Parathyroid adenoma (tissue), 2 donors: ENCODE measurements around the gene ARHGDIB.

ENCODE experiments used
- H2AFZ ChIP-seq: fragments of 300-600 bp; sonication (generic); one replicate; pipeline ENCODE4 v1.7.0; 2017; ENCODE audit warnings: antibody characterized with exemption, mild to moderate bottlenecking
- H3K27ac ChIP-seq: fragments of 300-600 bp; sonication (generic); one replicate; pipeline ENCODE4 v1.7.0; 2017
- H3K27me3 ChIP-seq: fragments of 300-600 bp; sonication (generic); one replicate; pipeline ENCODE4 v1.7.0; 2017; ENCODE audit warnings: low read length; ENCODE audit not compliant: control insufficient read depth, insufficient read depth
- H3K36me3 ChIP-seq: fragments of 300-600 bp; sonication (generic); one replicate; pipeline ENCODE4 v1.7.0; 2017; ENCODE audit warnings: low read length; ENCODE audit not compliant: control insufficient read depth, insufficient read depth
- H3K4me1 ChIP-seq: fragments of 300-600 bp; sonication (generic); one replicate; pipeline ENCODE4 v1.7.0; 2017; ENCODE audit warnings: control low read depth
- H3K4me2 ChIP-seq: fragments of 300-600 bp; sonication (generic); one replicate; pipeline ENCODE4 v1.7.0; 2017; ENCODE audit warnings: low read length
- H3K4me3 ChIP-seq: fragments of 300-600 bp; sonication (generic); one replicate; pipeline ENCODE4 v1.7.0; 2017; ENCODE audit warnings: low read depth, low read length
- H3K79me2 ChIP-seq: fragments of 300-600 bp; sonication (generic); one replicate; pipeline ENCODE4 v1.7.0; 2017; ENCODE audit warnings: control low read depth
- H3K9ac ChIP-seq: fragments of 300-600 bp; sonication (generic); one replicate; pipeline ENCODE4 v1.7.0; 2017; ENCODE audit warnings: mild to moderate bottlenecking
- H3K9me3 ChIP-seq: fragments of 300-600 bp; sonication (generic); one replicate; pipeline ENCODE4 v1.7.0; 2017; ENCODE audit warnings: low read length; ENCODE audit not compliant: control insufficient read depth
- TF ChIP-seq, protein P1 (sequence below): fragments of 300-600 bp; sonication (generic); IDR thresholded peaks from one replicate; pipeline ENCODE4 v1.7.0; 2017; ENCODE audit warnings: antibody characterized with exemption, mild to moderate bottlenecking
- donor health status: primary hyperparathyroidism.

Gene ARHGDIB

DNA sequence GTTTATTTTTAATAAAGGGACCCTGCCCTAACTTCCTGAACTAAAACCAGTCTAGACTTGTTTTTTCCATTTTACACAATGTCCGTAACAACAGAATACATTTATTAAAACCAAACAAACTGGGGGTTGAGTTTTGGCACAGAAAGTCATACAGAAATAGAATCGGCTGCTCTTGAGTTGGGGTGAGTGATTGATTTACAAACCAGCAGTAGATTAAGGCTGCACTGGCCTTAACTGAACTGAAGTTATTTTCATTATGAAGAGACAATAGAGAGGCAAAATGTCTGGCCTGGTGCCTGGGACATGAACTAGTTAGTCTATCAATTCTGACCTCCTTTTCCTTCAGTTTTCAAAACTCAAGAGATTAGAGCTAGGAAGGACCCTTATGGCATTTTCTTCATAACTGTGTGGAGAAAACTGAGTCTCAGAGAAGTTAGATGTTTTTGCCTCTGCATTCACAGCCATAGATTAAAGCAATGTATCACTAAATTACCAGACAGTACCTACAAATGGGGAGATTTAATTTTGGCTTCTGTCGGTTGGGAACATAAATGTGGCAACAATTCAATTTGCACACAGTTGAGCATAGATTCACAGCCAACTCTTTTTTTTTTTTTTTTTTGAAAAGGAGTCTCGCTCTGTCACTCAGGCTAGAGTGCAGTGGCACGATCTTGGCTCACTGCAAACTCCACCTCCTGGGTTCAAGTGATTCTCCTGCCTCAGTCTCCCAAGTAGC lies 56.0 kb downstream of the ARHGDIB start:
- H3K9me3 ChIP-seq, result no peaks in the 10 kb centered on the region
- no peak overlapping the region for H2AFZ ChIP-seq
- H3K9ac ChIP-seq, result no peak overlapping the region
- H3K4me1 ChIP-seq, result no peaks in the 10 kb centered on the region
- H3K4me2 ChIP-seq, result no peak overlapping the region
- H3K36me3 ChIP-seq, result no peaks in the 10 kb centered on the region
- TF ChIP-seq, protein P1, sequence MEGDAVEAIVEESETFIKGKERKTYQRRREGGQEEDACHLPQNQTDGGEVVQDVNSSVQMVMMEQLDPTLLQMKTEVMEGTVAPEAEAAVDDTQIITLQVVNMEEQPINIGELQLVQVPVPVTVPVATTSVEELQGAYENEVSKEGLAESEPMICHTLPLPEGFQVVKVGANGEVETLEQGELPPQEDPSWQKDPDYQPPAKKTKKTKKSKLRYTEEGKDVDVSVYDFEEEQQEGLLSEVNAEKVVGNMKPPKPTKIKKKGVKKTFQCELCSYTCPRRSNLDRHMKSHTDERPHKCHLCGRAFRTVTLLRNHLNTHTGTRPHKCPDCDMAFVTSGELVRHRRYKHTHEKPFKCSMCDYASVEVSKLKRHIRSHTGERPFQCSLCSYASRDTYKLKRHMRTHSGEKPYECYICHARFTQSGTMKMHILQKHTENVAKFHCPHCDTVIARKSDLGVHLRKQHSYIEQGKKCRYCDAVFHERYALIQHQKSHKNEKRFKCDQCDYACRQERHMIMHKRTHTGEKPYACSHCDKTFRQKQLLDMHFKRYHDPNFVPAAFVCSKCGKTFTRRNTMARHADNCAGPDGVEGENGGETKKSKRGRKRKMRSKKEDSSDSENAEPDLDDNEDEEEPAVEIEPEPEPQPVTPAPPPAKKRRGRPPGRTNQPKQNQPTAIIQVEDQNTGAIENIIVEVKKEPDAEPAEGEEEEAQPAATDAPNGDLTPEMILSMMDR, result no peak
- H3K27me3 ChIP-seq, result no peaks in the 10 kb centered on the region
- H3K27ac ChIP-seq, result peak overlapping the region; percentile 50
- no peaks in the 10 kb centered on the region for H3K79me2 ChIP-seq
- H3K4me3 ChIP-seq, result no peak overlapping the region

DNA sequence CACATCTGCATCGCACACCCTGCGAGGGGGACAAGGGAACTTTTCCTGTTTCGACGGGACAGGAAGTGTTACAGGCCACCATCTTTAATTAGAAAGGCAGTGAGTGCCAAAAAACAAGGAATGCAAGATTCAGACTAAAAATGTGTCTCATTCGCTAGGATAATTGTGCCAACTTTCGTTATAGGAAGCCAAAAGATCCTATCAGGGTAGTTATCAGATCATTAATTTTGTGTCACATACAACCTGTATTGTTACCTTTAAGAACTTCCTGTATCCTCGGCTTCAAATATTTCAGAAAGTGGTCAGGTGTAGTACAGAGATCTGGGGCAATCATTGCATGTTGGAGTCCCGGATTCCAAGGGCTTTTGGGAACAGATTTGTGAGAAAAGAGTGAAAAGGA lies 56.5 kb downstream of the ARHGDIB start:
- Histone ChIP-seq H3K36me3 (no peaks in the 10 kb centered on the region), H3K9ac (no peak overlapping the region), H3K79me2 (no peaks in the 10 kb centered on the region), H3K4me1 (no peaks in the 10 kb centered on the region), H3K9me3 (no peaks in the 10 kb centered on the region), H3K27me3 (no peaks in the 10 kb centered on the region), H2AFZ (no peak overlapping the region), H3K4me3 (peak overlapping the region; percentile 3), H3K27ac (peak overlapping the region; percentile 50), H3K4me2 (no peak overlapping the region)
- TF ChIP-seq, protein P1, result no peak

DNA sequence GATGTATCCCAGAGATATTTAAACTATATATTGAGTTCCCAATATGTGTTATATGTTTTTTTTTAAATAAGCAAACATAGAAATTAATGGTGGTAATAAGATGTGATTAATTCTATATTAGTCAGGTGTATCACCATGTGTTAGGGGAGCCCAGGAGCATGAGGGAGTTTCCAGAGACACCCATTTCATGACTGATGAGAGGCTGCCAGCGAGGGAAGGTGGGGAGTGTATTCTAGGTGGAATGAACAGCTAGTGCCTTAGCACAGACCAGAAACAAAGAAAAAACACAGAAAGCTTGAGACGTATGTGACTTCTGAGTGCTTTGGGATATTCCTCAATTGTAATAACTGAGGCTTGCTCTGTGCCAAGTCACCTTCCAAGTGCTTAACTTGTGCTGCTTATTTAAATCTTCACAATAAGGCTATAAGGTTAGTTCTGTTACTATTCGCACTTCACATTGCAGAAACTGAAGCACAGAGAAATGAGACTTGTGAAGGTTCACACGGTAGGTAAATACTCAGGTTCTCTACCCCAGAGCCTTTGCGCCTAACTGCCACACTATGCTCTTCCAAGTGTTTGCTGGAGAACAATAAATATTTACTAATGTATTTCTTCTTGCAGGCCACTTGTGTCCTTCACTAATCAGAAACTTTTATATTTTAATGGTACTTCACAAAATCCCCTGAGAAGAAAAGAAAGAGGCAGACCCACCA lies 57.9 kb downstream of the ARHGDIB start:
- Histone ChIP-seq H3K27me3 (no peaks in the 10 kb centered on the region), H3K4me3 (no peak overlapping the region), H3K36me3 (no peaks in the 10 kb centered on the region), H3K9me3 (no peaks in the 10 kb centered on the region), H3K79me2 (no peaks in the 10 kb centered on the region), H3K4me1 (no peaks in the 10 kb centered on the region), H2AFZ (no peak overlapping the region), H3K9ac (no peak overlapping the region), H3K4me2 (no peak overlapping the region), H3K27ac (no peak overlapping the region)
- TF ChIP-seq, protein P1, result no peak

DNA sequence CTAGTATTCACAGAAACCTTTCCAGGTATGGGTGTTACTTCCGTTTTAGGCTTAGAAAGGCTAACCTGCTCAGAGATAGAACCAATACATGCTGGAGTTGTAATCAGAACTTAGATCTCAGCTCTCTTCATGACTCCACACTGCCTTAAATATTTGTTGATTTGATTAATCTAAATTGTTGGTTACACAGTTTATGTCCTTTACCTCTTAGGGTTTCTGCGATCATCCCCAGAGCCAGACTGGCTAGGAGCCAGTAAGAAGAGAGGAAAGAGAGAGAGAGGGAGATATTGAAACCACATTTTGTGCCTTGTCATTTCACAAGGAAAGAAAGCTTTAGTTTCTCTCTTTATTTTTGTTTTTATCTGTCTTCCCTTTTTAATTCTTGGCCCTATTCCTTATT lies 58.9 kb downstream of the ARHGDIB start:
- Histone ChIP-seq H3K4me1 (no peaks in the 10 kb centered on the region), H3K4me3 (no peak overlapping the region), H3K9ac (no peak overlapping the region), H3K27ac (no peak overlapping the region), H3K79me2 (no peaks in the 10 kb centered on the region), H2AFZ (no peak overlapping the region), H3K27me3 (no peaks in the 10 kb centered on the region), H3K9me3 (no peaks in the 10 kb centered on the region), H3K4me2 (no peak overlapping the region), H3K36me3 (no peaks in the 10 kb centered on the region)
- TF ChIP-seq, protein P1, result no peak
